Activated naive CD4-positive, alpha-beta T cell treated with anti-CD3 and anti-CD28 coated beads, Interleukin-2, amount 50 U/mL, for 24 hours (primary cell): ENCODE results near the gene STRA8.

Experiments used
- H3K27ac Mint-ChIP-seq: one replicate; pipeline ENCODE4 v1.8.0; 2021; ENCODE audit warnings: mild to moderate bottlenecking, mixed read lengths
- H3K27me3 Mint-ChIP-seq: one replicate; pipeline ENCODE4 v1.8.0; 2021; ENCODE audit warnings: mixed read lengths
- H3K36me3 Mint-ChIP-seq: one replicate; pipeline ENCODE4 v1.8.0; 2021; ENCODE audit warnings: mixed read lengths
- H3K4me1 Mint-ChIP-seq: one replicate; pipeline ENCODE4 v1.8.0; 2021; ENCODE audit warnings: mixed read lengths
- H3K4me3 Mint-ChIP-seq: one replicate; pipeline ENCODE4 v1.8.0; 2021; ENCODE audit warnings: mild to moderate bottlenecking, mixed read lengths
- H3K9me3 Mint-ChIP-seq: one replicate; pipeline ENCODE4 v1.8.0; 2021; ENCODE audit warnings: mixed read lengths

The STRA8 gene

DNA sequence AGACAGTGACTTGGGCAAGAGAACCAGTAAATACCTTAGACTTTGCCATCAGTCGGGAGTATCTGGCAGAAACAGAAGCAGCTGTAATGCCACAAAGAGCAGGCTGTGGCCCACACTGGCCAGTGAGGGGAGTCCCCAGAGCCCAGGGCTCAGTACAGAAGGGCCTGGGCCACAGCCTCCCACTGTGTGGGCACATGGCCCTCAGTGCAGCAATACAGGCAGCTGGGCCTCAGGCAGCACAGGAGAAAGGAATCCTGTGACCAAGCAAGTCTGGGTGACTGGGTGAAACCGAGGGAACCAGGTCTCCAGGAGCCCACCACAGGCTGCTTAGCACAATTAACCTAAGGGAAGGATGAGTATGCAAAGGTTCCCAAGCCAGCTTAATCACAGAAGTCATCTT lies 36.3 kb upstream of the STRA8 start:
- H3K9me3 Mint-ChIP-seq, result no peaks in the 10 kb centered on the region
- no peak overlapping the region for H3K27ac Mint-ChIP-seq
- H3K4me1 Mint-ChIP-seq, result peaks cover 5% of the 10 kb centered on the region
- H3K27me3 Mint-ChIP-seq, result no peaks in the 10 kb centered on the region
- H3K36me3 Mint-ChIP-seq, result peaks cover 20% of the 10 kb centered on the region
- H3K4me3 Mint-ChIP-seq, result no peak overlapping the region

DNA sequence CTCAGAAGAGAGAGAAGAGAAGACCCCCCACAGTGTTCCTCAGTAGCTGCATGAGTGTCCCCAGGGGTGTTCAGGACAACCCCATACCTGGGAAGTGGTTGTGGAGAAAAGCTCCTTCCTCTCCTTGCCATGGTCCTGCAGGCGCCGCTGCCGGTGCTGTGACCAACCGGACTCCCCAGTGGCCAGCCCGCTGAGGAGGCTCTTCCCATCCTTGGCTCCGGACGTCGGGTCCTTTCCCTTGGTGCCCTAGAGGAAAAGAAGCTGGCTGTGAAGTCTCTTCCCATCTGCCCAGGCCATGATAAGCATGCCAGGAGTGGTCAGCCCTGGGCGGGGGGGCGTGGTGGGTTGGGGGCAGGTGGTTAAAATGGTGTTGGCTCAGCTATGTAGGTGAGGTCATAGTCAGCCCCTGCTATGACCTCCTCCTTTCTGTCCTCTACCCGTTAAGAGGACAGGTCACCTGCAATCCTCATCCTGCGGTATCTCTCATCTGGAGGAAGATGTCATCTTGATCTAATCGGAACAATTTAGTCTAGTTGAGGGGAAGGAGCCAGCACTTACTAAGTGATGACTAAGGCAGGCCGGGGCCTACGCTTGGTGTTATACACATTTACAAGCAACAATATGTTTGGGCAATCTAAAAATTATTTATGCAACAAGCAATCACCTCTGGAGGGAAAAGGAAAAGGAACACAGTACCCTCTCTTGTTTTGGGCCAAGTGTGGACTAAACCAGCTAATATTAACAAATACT lies 35.6 kb upstream of the STRA8 start:
- peaks cover 12% of the 10 kb centered on the region for H3K4me1 Mint-ChIP-seq
- no peak overlapping the region for H3K4me3 Mint-ChIP-seq
- peaks cover 18% of the 10 kb centered on the region for H3K36me3 Mint-ChIP-seq
- no peaks in the 10 kb centered on the region for H3K9me3 Mint-ChIP-seq
- H3K27ac Mint-ChIP-seq, result no peak overlapping the region
- no peaks in the 10 kb centered on the region for H3K27me3 Mint-ChIP-seq

DNA sequence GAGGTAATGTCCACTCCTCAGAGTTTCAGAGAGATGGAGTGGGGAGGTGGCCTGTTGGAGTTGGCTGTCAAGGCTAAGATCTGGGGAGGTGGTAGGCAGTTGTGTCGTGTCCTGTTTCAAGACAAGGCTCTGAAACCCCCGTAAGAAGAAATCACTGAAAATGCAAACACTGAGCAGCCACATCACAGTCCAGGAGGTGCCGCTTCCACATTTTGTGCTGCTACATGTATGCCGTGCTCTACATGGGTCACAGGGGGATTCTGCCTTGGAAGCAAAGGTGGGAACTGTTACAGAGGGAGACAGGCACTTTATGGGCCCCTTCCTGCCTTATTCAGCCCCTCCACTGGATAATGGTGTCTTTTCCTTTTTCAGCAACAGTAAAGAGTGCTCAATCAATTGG lies 34.2 kb upstream of the STRA8 start:
- H3K27ac Mint-ChIP-seq, result no peak overlapping the region
- peaks cover 18% of the 10 kb centered on the region for H3K36me3 Mint-ChIP-seq
- H3K27me3 Mint-ChIP-seq, result no peaks in the 10 kb centered on the region
- H3K4me1 Mint-ChIP-seq, result peaks cover 21% of the 10 kb centered on the region
- no peaks in the 10 kb centered on the region for H3K9me3 Mint-ChIP-seq
- no peak overlapping the region for H3K4me3 Mint-ChIP-seq

DNA sequence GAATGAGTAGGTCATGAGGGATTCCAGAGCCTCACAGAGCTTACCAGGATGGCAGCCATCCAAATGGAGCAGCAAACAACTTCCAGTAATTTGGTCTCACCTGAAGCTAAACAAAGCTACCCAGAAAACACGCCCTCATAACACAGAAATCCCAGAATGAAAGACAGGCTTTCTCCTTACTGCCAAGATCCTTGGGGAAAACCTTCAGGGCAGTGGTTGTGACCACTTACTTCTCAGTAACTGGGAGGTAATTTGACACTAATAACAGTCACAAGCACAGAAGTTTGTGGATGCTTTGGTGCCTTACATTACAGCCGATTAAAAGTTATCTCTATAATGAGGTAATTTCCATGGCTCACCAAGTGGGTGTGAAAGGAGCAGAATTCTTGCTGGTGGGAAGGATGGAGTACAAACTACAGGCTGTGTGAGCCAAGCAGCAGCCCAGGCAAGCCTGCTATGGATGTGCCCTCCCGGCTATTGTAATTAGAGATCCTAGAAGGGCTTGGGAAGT lies 32.8 kb upstream of the STRA8 start:
- H3K27ac Mint-ChIP-seq, result no peak overlapping the region
- H3K4me1 Mint-ChIP-seq, result peaks cover 25% of the 10 kb centered on the region
- no peaks in the 10 kb centered on the region for H3K27me3 Mint-ChIP-seq
- no peak overlapping the region for H3K4me3 Mint-ChIP-seq
- H3K36me3 Mint-ChIP-seq, result peaks cover 18% of the 10 kb centered on the region
- H3K9me3 Mint-ChIP-seq, result no peaks in the 10 kb centered on the region

DNA sequence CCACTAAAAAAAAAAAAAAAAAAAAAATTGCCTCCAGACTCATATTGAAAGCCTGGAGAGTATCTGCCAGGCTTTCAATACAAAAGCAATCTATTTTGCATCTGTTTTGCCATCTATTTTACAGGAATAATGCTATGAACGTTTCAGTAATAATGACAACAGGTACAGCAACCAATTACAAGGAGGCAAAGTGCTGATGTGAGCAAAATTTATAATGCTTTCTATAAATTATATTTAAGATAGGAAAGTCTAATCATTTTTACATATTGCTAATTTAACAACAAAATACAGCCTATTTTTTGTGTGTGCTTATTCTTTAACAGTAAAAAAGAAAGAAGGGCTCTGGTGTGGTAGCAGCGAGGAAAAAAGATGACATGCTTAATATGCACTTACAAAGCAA lies 32.3 kb upstream of the STRA8 start:
- H3K36me3 Mint-ChIP-seq, result peaks cover 19% of the 10 kb centered on the region
- peaks cover 28% of the 10 kb centered on the region for H3K4me1 Mint-ChIP-seq
- no peaks in the 10 kb centered on the region for H3K9me3 Mint-ChIP-seq
- no peak overlapping the region for H3K4me3 Mint-ChIP-seq
- H3K27me3 Mint-ChIP-seq, result no peaks in the 10 kb centered on the region
- no peak overlapping the region for H3K27ac Mint-ChIP-seq

DNA sequence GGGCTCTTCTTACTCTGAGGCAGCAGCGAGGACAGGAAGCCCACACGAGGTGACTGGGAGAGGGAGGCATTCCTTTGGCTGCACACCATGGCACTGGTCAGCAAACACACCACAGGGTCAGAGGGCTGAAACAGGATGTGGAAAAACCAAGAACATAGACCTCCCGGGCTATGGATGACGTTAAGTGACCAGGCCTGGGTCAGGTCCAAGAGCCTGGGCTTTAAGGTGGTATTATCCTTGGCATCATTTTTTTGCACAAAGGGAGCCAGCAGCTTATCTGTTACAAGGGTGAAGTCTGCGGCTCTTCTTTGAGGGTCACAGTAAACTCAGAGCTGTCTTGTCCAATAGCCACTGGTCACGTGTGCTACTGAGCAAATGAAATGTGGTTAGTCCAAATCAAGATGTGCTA lies 29.3 kb upstream of the STRA8 start:
- Mint-ChIP-seq H3K36me3 (peaks cover 19% of the 10 kb centered on the region), H3K27me3 (no peaks in the 10 kb centered on the region), H3K4me1 (peaks cover 54% of the 10 kb centered on the region), H3K27ac (no peak overlapping the region), H3K9me3 (no peaks in the 10 kb centered on the region), H3K4me3 (no peak overlapping the region)

DNA sequence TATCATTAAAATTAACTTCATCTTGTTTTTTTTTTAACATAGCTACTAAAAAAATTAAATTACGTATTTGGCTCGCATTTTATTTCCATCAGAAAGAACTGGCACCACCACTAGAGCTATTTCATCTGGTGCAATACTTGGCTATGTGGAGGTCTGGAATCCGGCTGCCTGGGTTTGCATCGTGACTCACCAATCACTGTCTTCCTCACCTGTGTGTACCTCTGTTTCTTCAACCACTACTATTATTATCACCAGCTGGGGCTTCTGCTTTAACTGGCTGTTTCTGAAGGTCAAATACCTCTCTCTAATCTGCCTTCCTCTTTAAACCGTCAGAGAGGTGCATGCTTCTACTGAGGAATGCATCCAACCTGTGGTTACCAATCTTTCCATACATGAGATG lies 28.8 kb upstream of the STRA8 start:
- Mint-ChIP-seq H3K9me3 (no peaks in the 10 kb centered on the region), H3K4me1 (peaks cover 60% of the 10 kb centered on the region), H3K27ac (no peak overlapping the region), H3K36me3 (peaks cover 19% of the 10 kb centered on the region), H3K4me3 (no peak overlapping the region), H3K27me3 (no peaks in the 10 kb centered on the region)

DNA sequence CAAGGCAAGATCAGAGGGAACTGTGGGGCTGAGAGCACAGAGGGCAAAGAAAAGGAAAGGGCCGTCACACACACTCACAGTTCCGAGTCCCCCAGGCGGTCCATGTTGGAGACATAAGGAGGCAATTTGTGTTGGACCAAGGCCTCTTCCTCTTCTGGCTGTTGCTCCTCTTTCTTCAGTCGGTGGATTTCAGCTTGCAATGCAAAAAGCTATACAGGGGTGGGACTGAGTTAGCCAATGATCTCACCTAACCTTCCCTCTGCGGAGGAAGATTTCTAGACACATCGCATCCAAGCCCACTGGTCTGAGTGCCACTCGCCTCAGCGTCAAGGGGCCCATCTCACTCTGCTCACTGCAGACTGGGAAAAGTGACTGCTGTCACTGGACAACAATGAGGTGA lies 27.8 kb upstream of the STRA8 start:
- H3K36me3 Mint-ChIP-seq, result peaks cover 19% of the 10 kb centered on the region
- H3K4me1 Mint-ChIP-seq, result peaks cover 69% of the 10 kb centered on the region
- no peak overlapping the region for H3K4me3 Mint-ChIP-seq

DNA sequence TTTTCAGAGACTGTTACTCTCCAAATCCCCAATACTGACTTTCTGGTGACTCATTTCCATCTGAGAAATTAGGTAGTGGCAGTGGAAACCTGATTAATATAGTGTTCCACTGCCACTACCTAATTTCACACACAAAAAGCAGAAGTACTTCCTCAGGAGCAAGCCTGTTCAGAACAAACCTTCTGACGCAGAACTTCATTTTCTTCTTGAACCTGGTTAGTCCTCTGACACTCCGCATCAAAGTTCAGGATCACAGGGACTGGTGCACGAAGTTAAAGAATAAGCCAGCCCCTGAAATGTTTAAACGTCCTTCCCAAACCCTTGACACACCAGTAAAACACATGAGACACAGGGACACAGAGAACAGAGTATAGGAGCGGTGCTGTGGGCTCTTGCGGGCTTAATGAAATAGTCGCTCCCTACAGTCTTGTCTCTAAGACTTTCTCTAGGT lies 26.7 kb upstream of the STRA8 start:
- Mint-ChIP-seq H3K36me3 (peaks cover 20% of the 10 kb centered on the region), H3K27me3 (no peaks in the 10 kb centered on the region), H3K4me1 (peaks cover 70% of the 10 kb centered on the region), H3K4me3 (peak overlapping the region; percentile 23), H3K27ac (peak overlapping the region; percentile 17), H3K9me3 (no peaks in the 10 kb centered on the region)

More for the DNA sequence above, 27.8 kb upstream of the STRA8 start:
- Mint-ChIP-seq H3K27me3 (no peaks in the 10 kb centered on the region), H3K9me3 (no peaks in the 10 kb centered on the region), H3K27ac (no peak overlapping the region)

DNA sequence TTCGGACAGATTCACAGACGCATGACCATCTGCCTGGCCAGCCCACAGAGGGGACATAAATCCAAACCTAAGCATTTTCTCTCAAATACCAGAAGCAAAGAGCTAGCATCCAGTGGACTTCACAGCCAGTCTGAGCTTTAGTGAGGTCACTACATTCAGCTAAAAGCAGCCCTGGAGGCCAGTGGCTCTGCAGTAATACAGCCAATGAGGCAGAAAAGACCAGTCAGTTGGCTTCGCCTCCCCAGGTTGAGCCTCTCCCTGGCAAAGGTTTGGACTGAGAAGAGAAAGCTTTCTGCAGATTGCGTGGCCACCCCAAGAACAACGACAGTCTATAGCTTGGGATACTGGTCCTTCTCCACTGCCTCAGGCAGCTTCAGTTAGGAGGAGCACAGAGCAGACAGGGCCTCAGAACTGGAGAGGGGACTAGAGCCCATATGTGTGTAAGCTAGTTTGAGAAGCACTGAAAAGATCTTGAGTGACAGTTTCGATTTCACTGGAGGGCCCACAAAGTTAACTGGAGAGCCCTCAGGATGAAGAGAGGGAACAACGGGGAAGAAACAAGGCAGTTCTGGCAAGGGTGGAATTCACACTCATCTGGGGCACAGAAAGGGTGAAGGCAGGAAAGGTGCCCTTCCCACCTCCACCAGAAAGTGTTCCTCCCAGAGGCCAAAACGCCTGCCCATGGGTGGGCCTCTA lies 26.1 kb upstream of the STRA8 start:
- Mint-ChIP-seq H3K9me3 (no peaks in the 10 kb centered on the region), H3K27me3 (no peaks in the 10 kb centered on the region), H3K36me3 (peaks cover 17% of the 10 kb centered on the region), H3K4me1 (peaks cover 67% of the 10 kb centered on the region), H3K27ac (peak overlapping the region; percentile 17), H3K4me3 (peak overlapping the region; percentile 23)

DNA sequence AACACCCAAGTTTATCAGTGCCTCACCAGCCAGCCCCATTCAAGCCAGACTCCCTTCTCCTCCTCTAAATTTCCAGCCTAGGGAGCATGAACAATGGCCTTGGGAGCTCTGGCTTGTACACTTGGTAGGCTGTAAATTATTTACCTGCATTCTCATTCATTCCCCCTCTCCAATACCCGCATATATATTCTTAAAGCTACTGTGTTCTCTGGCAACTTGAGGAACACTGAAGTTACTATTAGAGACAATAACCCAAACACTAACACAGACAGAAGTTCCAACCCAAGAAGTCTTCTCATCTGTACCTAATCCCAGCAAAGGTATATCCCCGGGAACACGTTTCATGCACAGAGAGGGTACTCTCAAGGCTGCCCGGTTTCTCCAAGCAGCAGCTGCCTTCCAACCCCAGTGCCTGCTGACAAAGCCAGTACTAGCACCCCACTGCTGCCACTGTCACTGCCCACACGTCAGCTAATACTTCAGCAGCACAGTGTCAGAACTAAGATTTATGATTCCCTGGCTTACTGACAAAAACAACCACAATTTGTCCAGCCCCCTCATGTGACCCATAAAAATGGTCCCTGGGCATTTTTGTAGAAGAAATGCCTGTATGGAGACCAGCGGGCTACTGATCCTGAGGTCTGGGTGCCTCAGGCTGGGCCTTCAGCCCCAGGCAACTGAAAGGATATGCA lies 25.4 kb upstream of the STRA8 start:
- H3K27me3 Mint-ChIP-seq, result no peaks in the 10 kb centered on the region
- no peaks in the 10 kb centered on the region for H3K9me3 Mint-ChIP-seq
- H3K4me1 Mint-ChIP-seq, result peaks cover 60% of the 10 kb centered on the region
- H3K36me3 Mint-ChIP-seq, result peaks cover 17% of the 10 kb centered on the region
- no peak overlapping the region for H3K4me3 Mint-ChIP-seq
- no peak overlapping the region for H3K27ac Mint-ChIP-seq

DNA sequence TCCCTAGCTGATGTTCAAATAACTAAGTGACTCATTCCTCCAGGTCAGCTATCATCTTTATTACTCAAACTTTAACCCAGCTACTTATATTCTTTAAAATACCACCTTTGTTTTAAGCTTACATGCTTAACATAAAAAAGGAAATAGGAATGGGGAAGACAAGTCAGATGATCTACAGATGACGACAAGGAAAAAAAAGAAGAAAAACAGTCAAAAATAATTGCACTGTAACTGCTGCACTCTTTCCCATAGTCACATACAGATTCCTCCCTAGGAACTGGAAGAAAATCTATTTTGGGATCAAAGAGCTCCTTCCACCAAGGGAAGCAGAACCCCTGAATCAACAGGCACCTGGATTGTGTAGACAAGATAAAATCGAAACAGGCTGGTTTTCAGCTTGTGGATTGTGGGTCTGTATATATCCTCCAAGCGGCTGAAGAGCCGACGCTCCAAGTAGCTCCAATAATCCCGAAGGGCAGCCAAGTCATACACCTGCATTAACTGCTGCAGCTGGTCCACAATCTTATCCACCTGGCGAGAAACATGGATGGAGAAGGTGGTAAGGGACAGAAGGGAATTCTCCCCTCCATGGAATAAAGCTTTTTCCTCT lies 24.3 kb upstream of the STRA8 start:
- H3K27ac Mint-ChIP-seq, result no peak overlapping the region
- H3K4me1 Mint-ChIP-seq, result peaks cover 52% of the 10 kb centered on the region
- H3K27me3 Mint-ChIP-seq, result no peaks in the 10 kb centered on the region
- no peaks in the 10 kb centered on the region for H3K9me3 Mint-ChIP-seq
- peak overlapping the region; percentile 52 for H3K4me3 Mint-ChIP-seq
- H3K36me3 Mint-ChIP-seq, result peaks cover 10% of the 10 kb centered on the region

DNA sequence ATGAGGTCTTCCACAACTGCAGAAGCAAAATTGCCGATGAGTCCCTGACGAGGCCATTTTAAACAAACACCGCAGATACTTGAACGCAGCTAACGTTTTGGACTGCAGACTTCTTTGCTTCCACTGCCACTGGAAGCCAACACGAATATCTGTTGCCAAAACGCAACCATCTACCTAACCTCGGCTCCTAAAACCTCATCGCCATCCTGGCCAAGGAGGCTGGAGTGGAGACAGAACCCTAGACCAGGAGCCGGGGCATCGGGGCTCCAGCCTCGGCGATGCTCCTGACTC lies 22.8 kb upstream of the STRA8 start:
- H3K4me1 Mint-ChIP-seq, result peaks cover 48% of the 10 kb centered on the region
- H3K9me3 Mint-ChIP-seq, result no peaks in the 10 kb centered on the region
- peak overlapping the region; percentile 65 for H3K27ac Mint-ChIP-seq
- H3K27me3 Mint-ChIP-seq, result no peaks in the 10 kb centered on the region
- H3K36me3 Mint-ChIP-seq, result peaks cover 5% of the 10 kb centered on the region
- H3K4me3 Mint-ChIP-seq, result peak overlapping the region; percentile 97

DNA sequence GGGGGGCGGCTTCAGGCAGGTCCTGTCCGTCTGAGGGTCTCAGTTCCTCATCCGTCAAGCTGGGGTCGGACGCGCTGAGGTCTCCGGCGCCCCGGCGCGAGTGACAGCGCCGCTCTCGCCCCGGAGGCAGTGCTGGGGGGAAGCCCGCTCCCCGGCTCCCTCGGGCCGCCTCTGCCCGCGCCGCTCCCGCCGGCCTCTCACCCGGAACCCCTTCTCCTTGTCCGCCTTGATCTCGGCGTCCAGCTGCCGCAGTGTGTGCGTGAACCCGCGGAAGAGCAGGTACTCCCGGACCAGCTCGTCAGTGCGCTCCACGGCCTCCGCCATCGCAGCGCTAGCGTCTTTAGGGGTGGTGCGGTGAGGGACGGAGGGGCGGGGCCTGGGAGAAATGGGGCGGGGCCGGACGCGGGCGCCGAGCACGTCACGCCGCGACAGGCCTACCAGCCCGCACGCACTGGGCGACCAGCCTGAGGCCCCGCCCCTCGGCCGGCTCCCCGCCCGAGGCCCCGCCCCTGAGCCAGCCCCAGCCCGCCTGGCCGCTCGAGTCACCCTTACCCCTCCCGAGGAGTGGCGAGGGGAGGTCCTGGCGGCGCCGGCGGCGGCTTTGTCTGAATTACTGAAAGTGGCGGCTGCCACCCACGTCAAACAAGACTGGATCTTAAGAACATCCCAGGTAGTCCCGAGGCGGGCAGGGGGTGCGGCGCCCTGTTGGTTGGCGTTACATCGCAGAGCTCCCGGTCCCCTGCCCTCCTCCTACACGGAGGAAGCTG lies 22.3 kb upstream of the STRA8 start, which contains the start of gene WDR91:
WDR91 (minus strand) TSS at position 348 of the 767 bp plus-strand sequence; CDS start at position 324, 24 bp downstream.
- peaks cover 45% of the 10 kb centered on the region for H3K4me1 Mint-ChIP-seq

More for the DNA sequence above, 22.3 kb upstream of the STRA8 start, which contains the start of gene WDR91:
- Mint-ChIP-seq H3K27ac (peak within 1 kb of the TSS; percentile 98), H3K36me3 (peaks cover 3% of the 10 kb centered on the region), H3K27me3 (no peaks in the 10 kb centered on the region), H3K9me3 (no peaks in the 10 kb centered on the region), H3K4me3 (peak within 1 kb of the TSS; percentile 97)
